HG03442 (cell line): ENCODE data around the gene LASP1NB.
"Not testable (repeated sequence)": the region's sequence is repeated elsewhere in the genome, so short reads cannot be mapped to it uniquely, and the experiment has no call there.

Experiments used
- ATAC-seq: cut with Tn5 transposase; IDR thresholded peaks from one replicate; pipeline ENCODE4 v1.9.1; 2021; ENCODE audit warnings: mild to moderate bottlenecking, moderate library complexity; ENCODE audit not compliant: unreplicated experiment

The LASP1NB gene

DNA sequence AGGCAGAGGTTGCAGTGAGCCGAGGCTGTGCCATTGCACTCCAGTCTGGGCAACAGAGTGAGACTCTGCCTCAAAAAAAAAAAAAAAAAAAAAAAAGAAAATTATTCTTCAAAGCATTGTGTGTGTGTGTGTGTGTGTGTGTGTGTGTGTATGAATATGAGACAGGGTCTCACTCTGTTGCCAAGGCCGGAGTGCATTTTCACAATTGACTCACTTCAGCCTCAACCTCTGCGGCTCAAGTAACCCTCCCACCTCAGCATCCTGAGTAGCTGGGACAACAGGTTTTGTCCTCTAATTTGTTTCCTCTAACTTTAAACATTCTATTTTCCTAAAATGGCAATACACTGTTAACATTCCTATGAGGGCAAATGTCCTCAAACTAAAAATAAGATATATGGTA, 34.1 kb downstream of the LASP1NB start:
- no peak for ATAC-seq

DNA sequence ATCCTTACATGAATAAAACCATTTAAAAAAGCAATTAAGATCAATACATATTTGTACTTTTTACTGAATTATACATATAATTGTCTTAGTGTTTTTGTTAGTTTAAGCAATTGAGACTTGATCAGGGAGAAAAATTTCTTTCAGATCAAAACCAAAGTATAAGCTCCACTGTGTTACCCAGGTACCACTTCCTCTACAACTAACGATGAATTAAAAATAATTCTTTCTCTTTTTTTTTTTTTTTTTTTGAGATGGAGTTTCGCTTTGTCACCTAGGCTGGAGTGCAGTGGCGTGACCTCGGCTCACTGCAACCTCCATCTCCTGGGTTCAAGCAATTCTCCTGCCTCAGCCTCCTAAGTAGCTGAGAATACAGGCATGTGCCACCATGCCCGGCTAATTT, 35.0 kb downstream of the LASP1NB start:
- ATAC-seq = no peak

DNA sequence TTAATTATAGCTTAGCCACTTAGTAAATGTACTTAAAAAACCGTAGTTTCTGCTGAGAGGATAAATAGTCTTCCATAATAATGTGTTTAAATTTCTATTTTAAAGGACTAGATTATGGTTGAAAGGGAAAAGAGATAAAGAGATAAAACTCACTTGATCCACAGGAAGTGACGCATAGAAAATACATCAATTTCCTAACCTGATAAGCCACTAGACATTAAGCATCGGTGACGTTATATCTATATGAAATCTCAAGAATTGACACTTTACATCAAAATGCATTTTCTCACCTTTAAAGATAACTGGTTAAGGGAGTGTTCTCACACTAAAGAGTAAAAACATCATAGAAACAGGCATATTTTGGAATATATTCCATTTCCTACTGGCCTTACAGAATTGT, 36.0 kb downstream of the LASP1NB start:
- ATAC-seq = no peak

DNA sequence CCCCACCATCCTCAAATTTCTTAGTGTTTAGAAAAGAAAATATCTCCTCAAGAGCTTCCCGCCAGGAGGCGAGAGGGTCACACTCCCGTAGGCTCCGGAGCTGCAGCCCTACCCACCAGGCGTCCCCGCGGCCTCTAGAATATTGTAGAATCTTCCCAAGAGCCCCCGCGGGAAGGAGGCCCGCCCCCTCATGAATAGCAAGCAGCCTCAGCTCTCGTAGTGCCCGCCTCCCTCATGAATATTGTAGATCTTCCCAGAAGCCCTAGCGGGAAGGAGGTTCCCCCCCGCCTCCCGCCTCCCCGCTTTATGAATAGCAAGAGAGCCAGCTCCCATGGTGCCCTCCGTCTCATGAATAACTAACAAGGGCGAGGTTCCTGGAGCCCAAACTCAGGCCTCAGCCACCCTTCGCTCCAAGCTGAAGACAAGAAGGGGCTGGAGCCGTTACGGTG, 41.9 kb downstream of the LASP1NB start, which contains the start of gene FBXO47:
Gene FBXO47 (minus strand): TSS at position 114 of the 449 bp plus-strand sequence. CDS start 4,378 bp downstream, outside the sequence.
- no peak for ATAC-seq

DNA sequence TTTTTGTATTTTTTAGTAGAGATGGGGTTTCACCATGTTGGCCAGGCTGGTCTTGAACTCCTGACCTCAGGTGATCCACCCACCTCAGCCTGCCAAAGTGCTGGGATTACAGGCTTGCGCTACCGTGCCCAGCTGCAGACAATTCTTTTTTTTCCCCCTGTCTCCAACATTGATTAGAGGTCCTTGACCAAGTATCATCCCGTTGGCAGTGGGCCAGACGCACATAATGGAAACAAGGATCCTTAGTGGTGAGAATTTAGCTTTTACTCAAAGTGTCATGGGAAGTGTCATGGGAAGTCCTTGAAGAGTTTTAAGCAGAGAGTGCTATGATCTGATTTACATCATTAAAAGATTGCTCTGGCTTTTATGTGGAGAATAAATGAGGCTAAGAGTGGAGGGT, 43.9 kb downstream of the LASP1NB start:
- ATAC-seq = no peak

DNA sequence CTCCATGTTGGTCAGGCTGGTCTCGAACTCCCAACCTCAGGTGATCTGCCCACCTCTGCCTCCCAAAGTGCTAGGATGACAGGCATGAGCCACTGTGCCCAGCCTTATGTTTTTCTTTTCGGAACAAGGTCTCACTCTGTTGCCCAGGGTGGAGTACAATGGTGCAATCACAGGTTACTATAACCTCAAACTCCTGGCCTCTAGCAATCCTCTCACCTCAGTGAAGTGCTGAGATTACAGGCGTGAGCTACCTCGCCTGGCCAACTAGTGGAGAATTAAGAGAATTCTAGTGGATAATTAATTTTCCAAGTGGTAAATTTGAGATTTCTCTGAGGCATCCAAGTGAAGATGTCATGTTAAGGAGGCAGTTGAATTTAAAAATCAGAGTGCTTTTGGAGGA, 44.7 kb downstream of the LASP1NB start:
- no peak for ATAC-seq

DNA sequence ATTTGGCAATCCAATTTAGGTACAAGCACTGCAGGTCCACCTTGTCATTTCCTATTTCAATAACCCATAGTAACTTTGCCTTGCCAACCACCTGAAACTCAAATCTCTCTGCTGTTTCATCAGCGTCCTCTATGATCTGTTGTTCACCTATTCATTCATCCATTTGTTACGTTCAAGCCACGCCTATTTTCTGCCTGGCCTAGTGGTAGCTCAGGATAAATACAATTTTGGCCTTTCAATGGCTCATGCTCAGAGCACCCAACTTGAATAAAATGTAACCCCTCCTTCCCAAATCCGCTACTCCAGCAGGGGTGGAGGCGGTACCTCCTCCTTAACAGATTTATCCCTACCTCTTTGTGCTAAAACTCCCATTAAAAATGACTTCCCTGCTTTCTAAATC, 45.4 kb downstream of the LASP1NB start:
- no peak for ATAC-seq

GRCh38 chr17:38976187-38976551, 50.8 kb downstream of the LASP1NB start:
- not testable (repeated sequence) for ATAC-seq

- no peak for ATAC-seq
Observed at GRCh38 chr17:38978180-38978579, 52.8 kb downstream of the LASP1NB start.
